Esophagus (tissue), 2 donors: ENCODE measurements around the gene STX7. TPM values are rescaled to one million over a fixed set of nuclear protein-coding genes. Genes with fewer than 3 reads are reported as not detected.
"Not testable (repeated sequence)": the region's sequence is repeated elsewhere in the genome, so short reads cannot be mapped to it uniquely, and the experiment has no call there.

ENCODE experiments used
- H3K27ac ChIP-seq, 2 donors: one replicate each; pipeline ENCODE4 v1.5.1; 2013; ENCODE audit warnings: low read depth in 2 of 2, mild to moderate bottlenecking in 2 of 2, inconsistent platforms in 1 of 2, low read length in 1 of 2, moderate library complexity in 1 of 2
- H3K27me3 ChIP-seq, 2 donors: one replicate each; pipeline ENCODE4 v1.6.1; 2013; ENCODE audit warnings: low read length in 2 of 2, control low read depth in 1 of 2, mild to moderate bottlenecking in 1 of 2; ENCODE audit not compliant: insufficient read depth in 2 of 2, control insufficient read depth in 1 of 2
- H3K36me3 ChIP-seq, 2 donors: one replicate each; pipeline ENCODE4 v1.6.1; 2013; ENCODE audit warnings: low read length in 1 of 2; ENCODE audit not compliant: control insufficient read depth in 2 of 2, insufficient read depth in 2 of 2
- H3K4me1 ChIP-seq, 2 donors: one replicate each; pipeline ENCODE4 v1.6.1; 2013; ENCODE audit warnings: low read length in 1 of 2; ENCODE audit not compliant: control insufficient read depth in 2 of 2, insufficient read depth in 2 of 2
- H3K4me3 ChIP-seq, 2 donors: one replicate each; pipeline ENCODE4 v1.5.1; 2013; ENCODE audit warnings: low read length in 2 of 2, mild to moderate bottlenecking in 2 of 2, low read depth in 1 of 2, moderate library complexity in 1 of 2
- H3K9me3 ChIP-seq, 2 donors: one replicate each; pipeline ENCODE4 v1.6.1; 2013; ENCODE audit warnings: mild to moderate bottlenecking in 2 of 2, low read depth in 1 of 2, low read length in 1 of 2, moderate library complexity in 1 of 2; ENCODE audit not compliant: control insufficient read depth in 2 of 2, insufficient read depth in 1 of 2
- WGBS, 2 donors: extraction: QIAGEN DNeasy Blood & Tissue Kit; methylation state at CpG; one replicate each; pipeline ENCODE4 v1.1.7; 2013; 5-methylcytosine and 5-hydroxymethylcytosine counted together
- polyA plus RNA-seq, 2 donors: library from polyadenylated mRNA; stranded (reverse); fragments of 200-250 nt; gene quantifications; one replicate each; pipeline ENCODE4 v1.2.3, GENCODE V29; 2013
- donor health status: healthy with polysubstance abuse.
- donor health status: Bipolar disorder and iron deficiency.

Gene STX7
- polyA plus RNA-seq, result 10 to 100 TPM in 1 of 2 donors, 1 to 10 TPM in 1; 9.0 to 19.2 TPM

- Histone ChIP-seq H3K4me1 (peaks cover 0 to under 1% of the 10 kb centered on the region in 2 donors), H3K9me3 (no peaks in the 10 kb centered on the region), H3K27ac (peak within 1 kb of the TSS; percentile 45 to 88), H3K4me3 (peak within 1 kb of the TSS; percentile 74 to 88), H3K36me3 (no peaks in the 10 kb centered on the region), H3K27me3 (no peaks in the 10 kb centered on the region)
- 1% methylated on average over 54 to 67 of the region's 67 CpGs for WGBS, 2 donors
Observed at GRCh38 chr6:132512638-132513632, at the start of gene STX7. TSS of gene STX7 (minus strand) at chr6:132513116. CDS start at chr6:132503530, 9,586 bp downstream.

DNA sequence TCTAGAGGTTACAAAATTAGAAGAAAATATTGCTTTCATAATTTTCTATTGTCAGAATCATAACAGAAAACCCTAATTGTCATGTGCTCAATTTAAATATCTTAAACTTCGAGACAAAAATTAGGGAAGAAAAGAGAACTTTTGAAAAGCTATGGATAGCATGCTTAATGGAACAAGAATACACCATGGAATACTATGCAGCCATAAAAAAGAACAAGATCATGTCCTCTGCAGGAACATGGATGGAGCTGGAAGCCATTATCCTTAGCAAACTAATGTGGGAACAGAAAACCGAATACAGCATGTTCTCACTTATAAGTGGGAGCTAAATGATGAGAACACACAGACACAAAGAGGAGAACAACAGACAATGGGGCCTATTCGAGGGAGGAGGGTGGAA lies 47.2 kb upstream of the STX7 start:
- not testable (repeated sequence) for H3K27ac ChIP-seq, H3K27me3 ChIP-seq, H3K4me3 ChIP-seq, H3K36me3 ChIP-seq, H3K4me1 ChIP-seq, H3K9me3 ChIP-seq
- 71 to 74% methylated on average over 3 of the region's 3 CpGs for WGBS, 2 donors

- Histone ChIP-seq H3K9me3 (no peaks in the 10 kb centered on the region), H3K27ac (no peak within 1 kb of the TSS), H3K4me3 (no peak within 1 kb of the TSS), H3K4me1 (no peaks in the 10 kb centered on the region), H3K36me3 (no peaks in the 10 kb centered on the region), H3K27me3 (no peaks in the 10 kb centered on the region)
- WGBS, 2 donors, result 93% methylated on average over 2 of the region's 2 CpGs
Observed at GRCh38 chr6:132552372-132552771, 39.5 kb upstream of the STX7 start, which contains the start of gene TAAR8. TSS of gene TAAR8 (plus strand) at chr6:132552672. CDS start at chr6:132552693, 21 bp downstream.

DNA sequence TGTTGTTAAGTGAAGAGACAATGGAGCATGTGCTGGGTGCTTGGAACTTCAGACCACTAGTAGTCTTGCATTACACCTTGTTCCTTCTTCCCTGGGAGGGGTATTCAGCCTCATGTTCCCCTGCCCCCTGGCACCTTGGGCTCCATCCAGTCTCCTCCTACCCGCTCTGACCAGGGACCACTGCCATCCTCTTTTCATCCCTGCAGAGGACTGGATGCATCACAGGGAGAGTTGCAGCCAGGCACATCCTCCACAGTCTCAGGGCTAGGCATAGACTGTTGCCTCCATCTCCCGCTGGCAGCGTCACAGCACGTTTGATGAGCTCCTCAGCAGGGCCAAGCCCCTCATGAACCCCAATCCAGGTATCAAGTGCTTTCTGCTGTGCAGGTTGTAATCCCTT lies 38.3 kb upstream of the STX7 start:
- no peaks in the 10 kb centered on the region for H3K4me1 ChIP-seq
- H3K27ac ChIP-seq, result no peak overlapping the region
- H3K9me3 ChIP-seq, result no peaks in the 10 kb centered on the region
- H3K27me3 ChIP-seq, result no peaks in the 10 kb centered on the region
- H3K4me3 ChIP-seq, result no peak overlapping the region
- H3K36me3 ChIP-seq, result no peaks in the 10 kb centered on the region
- 81 to 84% methylated on average over 4 of the region's 4 CpGs for WGBS, 2 donors

GRCh38 chr6:132548746-132549463 lies 36.0 kb upstream of the STX7 start:
- no peaks in the 10 kb centered on the region for H3K4me1 ChIP-seq
- H3K4me3 ChIP-seq, result no peak overlapping the region
- WGBS, 2 donors, result 91% methylated on average over 4 of the region's 4 CpGs
- peaks cover 0 to 2% of the 10 kb centered on the region in 2 donors for H3K27me3 ChIP-seq
- H3K27ac ChIP-seq, result no peak overlapping the region
- H3K36me3 ChIP-seq, result no peaks in the 10 kb centered on the region
- no peaks in the 10 kb centered on the region for H3K9me3 ChIP-seq

- Histone ChIP-seq H3K27ac (no peak overlapping the region), H3K36me3 (no peaks in the 10 kb centered on the region)
Observed at GRCh38 chr6:132544826-132545225, 31.9 kb upstream of the STX7 start.

DNA sequence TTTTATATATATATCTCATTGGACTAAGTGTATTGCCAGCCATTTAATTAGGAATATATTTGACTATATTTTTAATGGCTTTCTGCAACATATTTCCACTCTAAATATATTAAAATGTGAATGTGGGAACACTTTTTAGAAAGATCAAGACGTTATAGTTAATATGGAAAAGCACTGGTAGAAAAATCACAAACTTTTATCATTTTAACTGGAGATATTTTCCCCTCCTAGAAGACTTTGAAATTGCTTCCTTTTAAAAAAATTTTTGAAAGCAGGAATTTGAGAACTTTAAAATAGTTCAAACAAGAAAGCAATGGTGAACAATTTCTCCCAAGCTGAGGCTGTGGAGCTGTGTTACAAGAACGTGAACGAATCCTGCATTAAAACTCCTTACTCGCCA lies 25.1 kb upstream of the STX7 start, which contains the start of gene TAAR9:
TSS of gene TAAR9 (plus strand) at position 301 of the 400 bp plus-strand sequence. CDS start at position 314, 13 bp downstream.
- Histone ChIP-seq H3K4me1 (no peaks in the 10 kb centered on the region), H3K27me3 (peaks cover 0 to 6% of the 10 kb centered on the region in 2 donors), H3K27ac (no peak within 1 kb of the TSS), H3K9me3 (no peaks in the 10 kb centered on the region), H3K36me3 (no peaks in the 10 kb centered on the region), H3K4me3 (no peak within 1 kb of the TSS)
- 76 to 79% methylated on average over 4 of the region's 4 CpGs for WGBS, 2 donors

More at GRCh38 chr6:132544826-132545225, 31.9 kb upstream of the STX7 start:
- peaks cover 0 to 2% of the 10 kb centered on the region in 2 donors for H3K27me3 ChIP-seq
- H3K9me3 ChIP-seq, result no peaks in the 10 kb centered on the region
- H3K4me1 ChIP-seq, result no peaks in the 10 kb centered on the region
- H3K4me3 ChIP-seq, result no peak overlapping the region

- H3K4me3 ChIP-seq, result no peak overlapping the region
- H3K27ac ChIP-seq, result no peak overlapping the region
- 70 to 79% methylated on average over 3 of the region's 3 CpGs for WGBS, 2 donors
- no peaks in the 10 kb centered on the region for H3K36me3 ChIP-seq
- H3K27me3 ChIP-seq, result peaks cover 0 to 6% of the 10 kb centered on the region in 2 donors
- no peaks in the 10 kb centered on the region for H3K4me1 ChIP-seq
- no peaks in the 10 kb centered on the region for H3K9me3 ChIP-seq
Observed at GRCh38 chr6:132537145-132537544, 24.2 kb upstream of the STX7 start.

DNA sequence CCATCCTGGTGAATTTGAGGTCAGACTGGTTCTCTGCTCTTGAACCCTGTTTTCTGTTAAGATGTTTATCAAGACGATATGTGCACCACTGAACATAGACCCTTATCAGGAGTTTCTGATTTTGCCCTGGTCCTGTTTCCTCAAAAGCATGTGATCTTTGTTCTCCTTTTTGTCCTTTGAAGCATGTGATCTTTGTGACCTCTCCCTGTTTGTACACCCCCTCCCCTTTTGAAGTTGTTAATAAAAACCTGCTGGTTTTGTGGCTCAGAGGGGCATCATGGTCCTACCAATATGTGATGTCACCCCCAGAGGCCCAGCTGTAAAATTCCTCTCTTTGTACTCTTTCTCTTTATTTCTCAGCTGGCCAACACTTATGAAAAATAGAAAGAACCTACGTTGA lies 21.6 kb upstream of the STX7 start:
- not testable (repeated sequence) for H3K36me3 ChIP-seq, H3K27ac ChIP-seq, H3K4me1 ChIP-seq, H3K9me3 ChIP-seq, H3K27me3 ChIP-seq, H3K4me3 ChIP-seq
- WGBS, 2 donors, result 80 to 83% methylated on average over 2 of the region's 2 CpGs
